DMS153 treated with DMSO at 0.1 percent for 48 hours (cell line): Measurements from ENCODE around the gene ARFGAP3.
"Not testable (repeated sequence)": the region's sequence is repeated elsewhere in the genome, so short reads cannot be mapped to it uniquely, and the experiment has no call there.

ENCODE experiments used
- DNase-seq: peaks from one replicate; lab custom pipeline; 2025; ENCODE audit not compliant: unreplicated experiment; lab: John Stamatoyannopoulos, UW

The ARFGAP3 gene

DNA sequence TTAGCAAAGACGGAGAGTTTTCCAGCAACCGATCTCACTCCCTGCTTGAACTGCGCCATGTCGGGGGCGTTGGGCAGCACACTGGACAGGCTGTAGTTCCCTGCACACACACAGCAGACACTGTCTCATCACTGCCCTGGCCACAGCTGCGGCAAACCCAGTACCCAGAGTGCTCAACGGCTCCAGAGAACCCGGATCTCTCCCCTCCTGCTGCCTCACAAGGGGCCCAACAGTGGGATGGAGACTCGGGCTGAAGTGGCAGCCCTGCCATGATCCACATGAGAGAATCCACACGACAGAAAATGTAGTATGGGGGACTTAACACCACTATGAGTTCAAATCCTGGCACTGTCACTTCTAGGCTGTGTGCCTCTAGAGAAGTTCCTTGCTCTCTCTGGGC is 58.0 kb downstream of the ARFGAP3 start:
- DNase-seq, result no peak

DNA sequence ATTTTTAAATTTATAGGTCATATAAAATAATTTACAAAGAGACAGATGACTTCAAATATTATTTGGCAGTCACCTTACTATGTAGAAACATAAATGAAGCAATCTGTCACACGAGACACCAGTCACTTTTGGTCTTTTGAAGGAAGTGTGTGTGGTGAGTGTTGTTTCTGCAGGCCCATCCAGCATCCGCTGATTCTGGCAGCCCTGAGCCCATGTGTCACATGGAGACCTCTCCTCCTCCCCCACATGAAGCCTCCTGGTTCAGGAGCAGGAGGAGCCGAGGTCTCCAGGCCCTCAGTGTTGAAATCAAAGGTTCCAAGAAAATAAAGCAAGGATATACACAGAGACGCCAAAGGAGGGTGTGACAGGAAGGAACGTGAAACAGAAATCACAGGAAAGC is 60.1 kb downstream of the ARFGAP3 start:
- DNase-seq, result no peak

GRCh38 chr22:42796081-42796480 is 61.0 kb downstream of the ARFGAP3 start:
- DNase-seq, result no peak

DNA sequence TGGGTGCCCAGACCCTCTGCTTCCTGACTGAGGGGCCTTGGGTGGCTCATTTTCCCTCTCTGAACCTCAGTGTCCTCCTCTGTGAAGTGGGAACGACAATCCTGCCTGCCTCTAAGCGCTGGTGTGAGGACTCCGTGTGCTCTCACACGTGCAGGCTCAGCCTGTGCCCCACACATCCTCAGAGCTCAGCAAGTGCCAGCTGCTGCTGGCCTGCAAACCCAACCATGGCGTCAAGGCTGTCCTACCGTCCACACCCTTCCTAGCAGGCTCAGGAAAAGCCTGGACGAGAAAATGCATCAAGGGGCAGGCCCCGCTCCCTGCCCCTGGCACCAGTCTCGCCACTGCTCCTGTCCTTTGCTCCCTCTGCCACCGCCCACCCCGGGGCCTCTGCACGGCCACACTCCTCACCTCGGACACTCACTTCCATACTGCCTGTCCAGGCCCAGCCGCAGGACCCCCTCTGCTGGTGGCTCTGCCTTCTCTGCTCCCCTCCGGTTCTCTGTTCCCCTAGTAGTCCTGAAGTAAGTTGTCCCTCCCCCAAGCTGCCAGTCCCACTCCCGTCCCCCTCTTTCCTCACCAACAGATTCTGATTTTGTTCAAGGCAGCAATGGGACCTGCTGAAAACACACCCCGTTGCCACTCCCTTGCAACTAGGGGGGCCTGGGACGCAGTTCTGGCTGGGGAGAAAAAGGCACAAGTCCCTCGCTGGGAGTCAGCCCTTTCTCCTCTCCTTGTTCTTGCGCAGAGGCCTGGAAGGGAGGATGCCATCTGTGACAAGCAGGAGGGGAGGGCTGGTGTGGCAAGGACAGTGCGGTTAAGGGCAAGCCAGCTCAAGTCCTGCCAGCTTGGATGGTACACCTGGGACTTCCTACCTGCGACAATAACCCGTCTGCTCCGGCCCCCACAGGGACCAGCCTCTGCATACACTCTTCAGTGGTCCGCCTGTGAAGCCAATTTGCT is 62.2 kb downstream of the ARFGAP3 start:
- DNase-seq, result no peak

- no peak for DNase-seq
Measured at GRCh38 chr22:42793848-42794405, 63.1 kb downstream of the ARFGAP3 start.

DNA sequence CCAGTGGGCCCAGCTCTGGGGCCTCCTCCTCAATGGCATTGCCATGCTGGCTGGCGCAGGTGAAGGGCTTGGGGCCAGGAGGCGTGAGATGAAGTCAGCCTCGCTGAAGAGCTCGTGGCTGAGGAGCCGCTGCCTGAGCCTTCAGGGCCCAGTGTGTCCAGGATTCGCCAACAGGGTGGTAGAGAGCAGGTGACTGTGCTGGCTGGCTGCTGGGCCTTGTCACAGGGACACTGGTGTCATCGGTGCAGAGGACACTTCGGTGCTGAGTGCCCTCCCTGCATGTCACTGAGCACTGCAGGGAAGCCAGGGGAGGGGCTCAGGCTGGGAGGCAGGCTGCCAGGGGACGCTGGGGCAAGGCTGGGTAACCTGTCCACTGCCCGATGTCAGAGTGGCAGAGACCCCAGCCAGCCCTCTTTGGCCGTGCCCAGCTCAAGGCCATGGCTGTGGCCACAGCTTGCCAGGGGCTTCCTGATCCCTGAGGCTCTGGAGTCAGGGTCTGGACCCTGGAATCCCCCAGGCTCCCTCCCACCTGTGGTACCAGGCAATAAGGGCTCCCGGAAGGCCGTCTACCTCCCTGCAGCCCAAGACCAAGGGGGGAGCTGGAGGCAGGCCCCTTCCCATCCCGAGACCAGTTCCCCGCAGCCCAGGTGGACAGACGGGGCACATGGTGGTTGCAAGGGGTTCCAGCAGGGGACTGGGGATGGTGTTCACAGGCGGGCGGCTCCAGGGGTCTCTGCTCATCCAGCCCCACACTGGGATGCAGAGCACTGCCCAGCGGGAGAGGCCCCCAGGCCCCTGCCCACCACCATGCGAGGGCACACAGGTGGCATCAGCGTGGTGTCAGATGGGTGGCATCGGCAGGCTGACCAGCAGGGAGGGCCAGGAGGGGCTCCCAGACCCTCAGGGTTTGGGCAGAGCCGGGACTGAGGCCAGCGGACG is 63.9 kb downstream of the ARFGAP3 start:
- no peak for DNase-seq

GRCh38 chr22:42792453-42792908 is 64.6 kb downstream of the ARFGAP3 start:
- DNase-seq, result no peak

GRCh38 chr22:42791721-42792452 is 65.2 kb downstream of the ARFGAP3 start:
- no peak for DNase-seq

DNA sequence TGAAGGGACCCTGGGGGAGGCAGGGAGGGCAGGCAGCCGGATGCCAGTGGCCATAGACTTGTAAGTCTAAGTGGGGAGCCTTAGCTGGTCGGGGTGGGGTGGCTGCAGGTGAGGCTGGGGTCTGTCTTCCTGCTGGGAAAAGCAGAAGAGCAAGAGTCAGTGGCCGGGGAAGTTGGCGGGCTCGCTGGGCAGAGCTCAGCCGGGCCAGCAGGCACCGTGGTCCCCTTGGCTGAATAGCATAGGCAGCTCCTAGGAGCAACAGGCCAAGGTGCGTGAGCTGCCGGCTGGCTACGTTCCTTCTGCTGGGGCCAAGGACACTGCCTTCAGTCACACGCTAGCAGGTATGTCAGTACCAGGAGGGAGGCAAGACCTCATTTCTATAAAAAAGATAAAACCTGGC is 68.6 kb downstream of the ARFGAP3 start:
- DNase-seq, result no peak

DNA sequence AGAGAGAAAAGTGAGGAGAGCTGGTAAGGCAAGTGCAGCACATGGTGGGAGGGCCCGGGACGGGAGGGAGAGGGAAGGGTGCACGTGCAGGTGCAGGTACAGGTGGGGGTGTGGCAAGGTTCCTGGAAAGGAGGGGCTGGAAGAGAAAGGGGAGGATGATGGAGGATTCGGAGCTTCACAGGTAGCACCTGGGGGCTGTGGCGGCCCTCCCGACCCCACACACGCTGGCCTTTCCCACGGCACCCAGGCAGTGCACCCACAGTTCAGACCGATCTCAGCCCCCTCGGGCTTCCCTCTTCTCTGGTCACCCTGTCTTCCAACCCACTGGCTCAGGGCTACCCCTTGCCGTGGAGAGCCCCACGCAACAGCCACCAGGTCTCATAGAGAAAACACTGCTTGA is 69.1 kb downstream of the ARFGAP3 start:
- DNase-seq, result no peak

GRCh38 chr22:42787357-42787736 is 69.7 kb downstream of the ARFGAP3 start:
- no peak for DNase-seq

DNA sequence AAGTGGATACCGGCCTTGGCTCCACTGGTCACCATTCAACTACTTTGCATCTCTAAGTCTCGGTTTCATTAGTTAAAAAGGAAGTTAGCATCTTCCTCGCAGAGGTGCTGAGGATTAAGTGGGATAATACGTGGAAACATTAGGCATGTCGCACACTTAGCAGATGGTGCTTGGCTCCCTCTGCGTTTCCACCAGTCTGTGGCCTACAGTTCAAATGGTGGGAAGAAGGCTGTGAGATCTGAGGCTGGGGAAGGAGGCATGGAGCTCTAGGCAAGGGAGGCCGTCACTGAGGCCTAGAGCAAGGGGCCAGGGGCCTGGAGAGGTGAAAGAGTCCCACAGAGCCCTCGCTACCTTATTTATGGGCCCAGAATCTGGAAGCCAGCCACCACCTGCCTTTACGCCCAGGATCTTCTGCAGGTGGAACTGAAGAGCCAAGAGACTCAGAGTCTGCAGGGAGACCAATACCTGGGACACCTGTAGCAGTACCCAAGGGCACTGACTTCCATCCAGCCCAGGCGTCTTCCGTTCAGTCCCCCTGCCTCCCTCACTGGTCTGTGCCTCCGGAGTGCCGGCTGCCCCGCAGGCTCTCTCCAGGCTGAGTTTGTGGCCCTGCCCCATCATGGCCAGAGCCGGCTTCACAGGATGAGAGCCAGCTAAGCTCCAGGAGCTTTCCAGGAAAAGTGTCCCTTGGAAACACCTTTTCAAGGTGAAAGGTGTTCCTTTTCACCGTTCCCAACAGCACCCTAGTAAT is 70.3 kb downstream of the ARFGAP3 start:
- no peak for DNase-seq

DNA sequence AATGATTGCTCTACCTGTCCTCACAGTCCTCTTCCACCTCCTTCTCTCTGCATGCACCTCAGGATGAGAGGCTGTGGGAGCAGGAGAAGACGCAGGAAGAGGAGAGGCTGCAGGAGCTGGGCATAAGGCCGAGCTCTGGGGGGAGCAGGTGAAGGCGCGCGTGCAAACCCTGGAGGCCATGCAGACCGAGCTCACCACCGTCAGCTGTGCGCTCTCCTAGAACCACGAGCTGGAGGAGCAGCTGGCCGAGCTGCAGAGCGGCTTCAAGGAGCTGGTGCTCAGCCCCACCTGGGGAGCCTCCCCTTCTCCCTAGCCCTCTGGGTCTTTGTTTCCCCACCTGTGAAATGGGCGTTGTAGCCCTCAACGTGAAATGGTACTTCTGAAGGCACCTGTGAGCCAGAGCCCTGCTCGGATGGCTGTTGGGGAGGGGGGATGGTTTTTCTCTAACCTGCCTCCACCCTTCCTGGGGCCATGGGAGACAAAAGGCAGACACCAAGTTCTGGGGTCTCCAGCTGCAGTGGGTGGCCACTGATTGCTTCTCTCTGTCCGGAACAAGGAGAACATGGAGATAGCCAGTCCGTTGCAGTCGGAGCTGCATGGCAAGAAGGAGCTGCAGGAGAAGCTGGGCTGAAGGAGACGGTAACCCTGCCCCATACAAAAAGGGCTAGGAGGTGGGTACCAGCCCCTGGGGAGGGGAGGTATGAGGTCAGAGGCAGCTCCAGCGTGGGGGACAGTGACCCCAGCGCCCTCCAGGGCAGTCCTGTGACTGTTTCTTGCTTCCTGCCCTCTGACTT is 71.2 kb downstream of the ARFGAP3 start:
- no peak for DNase-seq

GRCh38 chr22:42782306-42782705 is 74.8 kb downstream of the ARFGAP3 start:
- not testable (repeated sequence) for DNase-seq

GRCh38 chr22:42780070-42780540 is 77.0 kb downstream of the ARFGAP3 start:
- DNase-seq, result peak; percentile 76

DNA sequence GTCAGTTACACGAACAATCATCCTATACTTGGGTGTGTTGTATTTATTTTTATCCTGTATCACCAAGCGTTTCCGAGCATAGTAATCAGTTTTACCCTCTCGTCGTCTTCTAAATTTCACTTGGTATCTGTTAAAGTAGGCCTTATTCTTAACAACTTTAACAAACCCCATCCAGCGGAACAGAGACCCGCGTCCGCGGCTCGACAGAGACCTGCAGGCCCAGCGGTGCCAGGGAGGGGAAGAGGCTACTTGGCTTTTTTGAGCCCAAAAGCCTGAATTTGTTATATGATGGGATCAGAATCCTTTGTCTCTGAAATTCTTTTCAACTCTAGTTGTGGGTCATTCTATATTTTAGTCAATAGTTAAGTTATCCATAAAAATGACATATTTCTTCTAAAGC is 79.9 kb downstream of the ARFGAP3 start:
- no peak for DNase-seq

DNA sequence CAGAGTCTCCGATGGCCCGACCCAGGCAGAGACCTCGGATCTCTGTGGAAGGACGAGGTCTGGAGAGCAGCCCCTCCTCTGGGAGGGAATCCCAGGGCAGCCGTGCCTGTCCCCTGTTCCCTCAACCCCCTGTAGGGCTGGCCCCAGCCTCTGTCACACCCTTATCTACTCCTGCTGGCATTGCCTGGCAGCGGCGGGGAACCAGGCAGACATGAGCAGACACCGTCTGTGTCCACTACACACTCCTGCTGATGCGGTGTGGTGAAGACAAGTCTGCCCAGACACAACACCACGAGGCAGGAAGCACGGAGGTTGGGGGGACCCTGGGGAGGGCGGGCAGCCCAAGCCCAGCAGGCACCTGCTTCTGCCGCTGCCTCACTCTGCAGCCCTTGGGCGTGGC is 83.9 kb downstream of the ARFGAP3 start:
- DNase-seq, result peak; percentile 18

DNA sequence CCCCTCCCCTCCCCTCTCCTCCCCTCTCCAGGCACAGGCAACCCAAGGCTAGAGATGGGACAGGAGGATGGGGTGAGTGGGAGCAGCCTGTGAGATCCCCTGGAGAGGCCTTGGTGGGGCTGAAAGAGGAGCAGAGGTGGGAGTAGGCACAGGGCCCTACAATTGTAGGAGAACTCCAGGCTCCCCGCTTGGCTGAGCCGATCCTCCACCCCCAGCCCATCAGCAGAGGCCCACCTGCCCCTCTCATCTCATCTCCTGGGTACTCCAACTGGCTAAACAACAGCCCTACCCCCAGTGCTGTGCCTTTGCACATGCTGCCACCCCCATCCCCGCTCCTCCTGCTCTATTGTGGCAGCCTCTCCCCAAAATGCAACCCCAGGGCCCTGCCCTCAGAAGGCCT is 84.4 kb downstream of the ARFGAP3 start:
- no peak for DNase-seq
